Lung (tissue), 12 donors: Measurements from ENCODE around the gene ACSF2. TPM values are rescaled to one million over a fixed set of nuclear protein-coding genes. Genes with fewer than 3 reads are reported as not detected.

ENCODE experiments used
- ATAC-seq: fragments of 200-7000 bp; cut with Tn5 transposase; one replicate; pipeline ENCODE4 v1.9.1; 2020; ENCODE audit warnings: moderate number of reproducible peaks; ENCODE audit not compliant: insufficient read depth, low FRiP score
- DNase-seq, 3 donors: peaks; one replicate each; pipeline ENCODE4 v3.0.0-alpha.2; 2013 to 2017
- H3K27ac ChIP-seq, 2 donors: one replicate each; pipeline ENCODE4 v1.5.1; 2013; ENCODE audit warnings: mild to moderate bottlenecking in 2 of 2, moderate library complexity in 2 of 2, control low read depth in 1 of 2, inconsistent platforms in 1 of 2, low read depth in 1 of 2, low read length in 1 of 2
- H3K27me3 ChIP-seq, 3 donors: one replicate each; pipeline ENCODE4 v1.5.1; 2013; ENCODE audit warnings: low read length in 2 of 3; ENCODE audit not compliant: control insufficient read depth in 3 of 3, insufficient read depth in 3 of 3
- H3K36me3 ChIP-seq, 4 donors: one replicate each; pipeline ENCODE4 v1.5.1; 2013; ENCODE audit warnings: low read length in 4 of 4, mild to moderate bottlenecking in 1 of 4, moderate library complexity in 1 of 4; ENCODE audit not compliant: control insufficient read depth in 4 of 4, insufficient read depth in 4 of 4
- H3K4me1 ChIP-seq, 5 donors: one replicate each; pipeline ENCODE4 v1.5.1; 2013; ENCODE audit warnings: low read length in 5 of 5, mild to moderate bottlenecking in 2 of 5, moderate library complexity in 1 of 5; ENCODE audit not compliant: control insufficient read depth in 5 of 5, insufficient read depth in 5 of 5
- H3K4me3 ChIP-seq: one replicate; pipeline ENCODE4 v1.5.1; 2013; ENCODE audit warnings: mild to moderate bottlenecking, control low read depth, moderate library complexity
- H3K9ac ChIP-seq, 2 donors: one replicate each; pipeline ENCODE4 v1.5.1; 2013; ENCODE audit warnings: low read length in 2 of 2, control low read depth in 1 of 2; ENCODE audit not compliant: insufficient read depth in 1 of 2
- H3K9me3 ChIP-seq, 4 donors: one replicate each; pipeline ENCODE4 v1.5.1; 2013; ENCODE audit warnings: low read length in 3 of 4, mild to moderate bottlenecking in 1 of 4, moderate library complexity in 1 of 4; ENCODE audit not compliant: control insufficient read depth in 4 of 4, insufficient read depth in 3 of 4
- WGBS, 2 donors: extraction: QIAGEN DNeasy Blood & Tissue Kit; methylation state at CpG; one replicate each; pipeline ENCODE4 v1.1.7; 2013; 5-methylcytosine and 5-hydroxymethylcytosine counted together
- polyA plus RNA-seq, 2 donors: library from polyadenylated mRNA; stranded (reverse); fragments of 200-250 nt; gene quantifications; one replicate each; pipeline ENCODE4 v1.2.1, GENCODE V29; 2013
- total RNA-seq, 2 donors: library from RNA; depleted of rRNA in 1 of 2; stranded (reverse); fragments of >200 nt in 1 of 2; gene quantifications; one replicate each; pipeline ENCODE4 v1.2.1, GENCODE V29; 2014 to 2021
- TF ChIP-seq, protein P1 (sequence below): IDR thresholded peaks from 2 replicates; pipeline ENCODE4 v1.5.1; 2012; ENCODE audit warnings: mild to moderate bottlenecking; ENCODE audit errors: control extremely low read depth, extremely low read depth
- donor health status: control.
- donor health status: control.
- donor health status: Bipolar disorder and iron deficiency.
- donor health status: healthy.
- donor health status: DM: yes; HTN: yes; CAD: no.

The ACSF2 gene
- total and polyA plus RNA-seq, 4 donors, result 23.5 to 79.2 (median 70.9) TPM

DNA sequence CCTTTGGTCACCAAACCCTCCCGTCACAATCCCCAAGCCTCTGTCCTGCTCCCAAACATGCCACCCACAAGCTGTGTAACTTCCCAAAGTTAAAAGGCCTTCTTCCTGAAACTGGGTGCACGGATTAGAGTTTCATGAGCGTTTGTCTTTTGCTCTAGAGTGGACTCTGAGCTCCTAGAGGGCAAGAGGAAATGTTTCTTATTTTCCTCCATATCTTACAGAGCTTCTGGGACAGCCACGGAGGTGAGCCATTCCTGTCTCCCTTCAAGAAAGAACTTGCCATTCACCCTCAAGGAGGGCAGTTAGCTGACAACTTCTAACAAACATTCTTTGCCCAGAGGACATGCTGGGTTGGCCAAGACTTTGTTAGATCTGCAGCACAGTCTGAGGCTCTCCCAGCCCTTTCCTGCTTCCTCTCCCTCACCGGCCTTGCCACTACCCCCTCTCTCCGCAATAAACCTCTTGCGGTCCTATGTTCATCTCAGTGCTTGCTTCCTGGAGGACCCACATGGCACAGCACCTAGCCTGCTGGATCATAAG is 79.6 kb downstream of the ACSF2 start:
- no peak overlapping the region for H3K9ac ChIP-seq
- ATAC-seq (no peak), DNase-seq (no peak)
- 63% methylated on average over 7 of the region's 7 CpGs for WGBS, 2 donors
- H3K27ac ChIP-seq, result no peak overlapping the region
- TF ChIP-seq, protein P1, sequence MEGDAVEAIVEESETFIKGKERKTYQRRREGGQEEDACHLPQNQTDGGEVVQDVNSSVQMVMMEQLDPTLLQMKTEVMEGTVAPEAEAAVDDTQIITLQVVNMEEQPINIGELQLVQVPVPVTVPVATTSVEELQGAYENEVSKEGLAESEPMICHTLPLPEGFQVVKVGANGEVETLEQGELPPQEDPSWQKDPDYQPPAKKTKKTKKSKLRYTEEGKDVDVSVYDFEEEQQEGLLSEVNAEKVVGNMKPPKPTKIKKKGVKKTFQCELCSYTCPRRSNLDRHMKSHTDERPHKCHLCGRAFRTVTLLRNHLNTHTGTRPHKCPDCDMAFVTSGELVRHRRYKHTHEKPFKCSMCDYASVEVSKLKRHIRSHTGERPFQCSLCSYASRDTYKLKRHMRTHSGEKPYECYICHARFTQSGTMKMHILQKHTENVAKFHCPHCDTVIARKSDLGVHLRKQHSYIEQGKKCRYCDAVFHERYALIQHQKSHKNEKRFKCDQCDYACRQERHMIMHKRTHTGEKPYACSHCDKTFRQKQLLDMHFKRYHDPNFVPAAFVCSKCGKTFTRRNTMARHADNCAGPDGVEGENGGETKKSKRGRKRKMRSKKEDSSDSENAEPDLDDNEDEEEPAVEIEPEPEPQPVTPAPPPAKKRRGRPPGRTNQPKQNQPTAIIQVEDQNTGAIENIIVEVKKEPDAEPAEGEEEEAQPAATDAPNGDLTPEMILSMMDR, result no peak
- peaks cover 0 to 20% (median 3%) of the 10 kb centered on the region in 5 donors for H3K4me1 ChIP-seq
- H3K36me3 ChIP-seq, result no peaks in the 10 kb centered on the region
- no peaks in the 10 kb centered on the region for H3K27me3 ChIP-seq
- H3K9me3 ChIP-seq, result no peaks in the 10 kb centered on the region
- H3K4me3 ChIP-seq, result no peak overlapping the region

DNA sequence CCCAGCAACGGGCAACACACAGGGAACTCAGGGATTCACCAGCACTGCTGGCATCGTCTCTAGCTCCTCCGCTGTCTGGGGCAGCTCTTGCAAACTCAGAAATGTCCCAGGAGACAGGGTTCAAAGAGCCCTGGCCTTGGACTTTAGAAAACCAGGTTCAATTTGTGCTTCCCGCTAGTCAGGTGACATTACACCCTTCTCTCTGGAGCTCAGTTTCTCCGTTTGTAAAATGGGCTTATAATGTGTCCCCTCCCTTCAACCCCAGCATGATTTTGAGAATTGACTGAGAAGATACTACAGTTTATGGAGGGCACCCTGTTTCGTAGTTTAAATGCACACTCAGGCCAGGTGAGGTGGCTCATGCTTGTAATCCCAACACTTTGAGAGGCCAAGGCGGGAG is 80.3 kb downstream of the ACSF2 start:
- DNase-seq (no peak), ATAC-seq (no peak)
- WGBS, 2 donors, result 81 to 85% methylated on average over 7 of the region's 7 CpGs

GRCh38 chr17:50507871-50508572 is 82.0 kb downstream of the ACSF2 start, which contains the start of gene MYCBPAP:
MYCBPAP (plus strand) TSS chr17:50508439; CDS start chr17:50508675, 236 bp downstream.
- ATAC-seq, result peak; percentile 63
- Histone ChIP-seq H3K36me3 (no peaks in the 10 kb centered on the region), H3K27me3 (no peaks in the 10 kb centered on the region), H3K27ac (peak within 1 kb of the TSS; percentile 23 to 36), H3K4me3 (peak within 1 kb of the TSS; percentile 46), H3K9ac (peak within 1 kb of the TSS; percentile 39 to 61), H3K4me1 (peaks cover 0 to 13% (median 4%) of the 10 kb centered on the region in 5 donors), H3K9me3 (no peaks in the 10 kb centered on the region)
- TF ChIP-seq, protein P1, result no peak
- 7 to 11% methylated on average over 42 to 66 of the region's 66 CpGs for WGBS, 2 donors
- DNase-seq, result peak; percentile 89 to 94 (median 91)

More for the DNA sequence above, 80.3 kb downstream of the ACSF2 start:
- H3K27ac ChIP-seq, result no peak overlapping the region
- no peak overlapping the region for H3K9ac ChIP-seq
- no peaks in the 10 kb centered on the region for H3K36me3 ChIP-seq
- H3K9me3 ChIP-seq, result no peaks in the 10 kb centered on the region
- TF ChIP-seq, protein P1, result no peak
- H3K4me3 ChIP-seq, result no peak overlapping the region
- peaks cover 0 to 19% (median 4%) of the 10 kb centered on the region in 5 donors for H3K4me1 ChIP-seq
- no peaks in the 10 kb centered on the region for H3K27me3 ChIP-seq
